ENCODE measurements around the gene FBXW8. TPM values are rescaled to one million over a fixed set of nuclear protein-coding genes. Genes with fewer than 3 reads are reported as not detected.

The FBXW8 gene
- total and polyA plus RNA-seq, 8 donors = 3.6 to 9.6 (median 8.3) TPM

DNA sequence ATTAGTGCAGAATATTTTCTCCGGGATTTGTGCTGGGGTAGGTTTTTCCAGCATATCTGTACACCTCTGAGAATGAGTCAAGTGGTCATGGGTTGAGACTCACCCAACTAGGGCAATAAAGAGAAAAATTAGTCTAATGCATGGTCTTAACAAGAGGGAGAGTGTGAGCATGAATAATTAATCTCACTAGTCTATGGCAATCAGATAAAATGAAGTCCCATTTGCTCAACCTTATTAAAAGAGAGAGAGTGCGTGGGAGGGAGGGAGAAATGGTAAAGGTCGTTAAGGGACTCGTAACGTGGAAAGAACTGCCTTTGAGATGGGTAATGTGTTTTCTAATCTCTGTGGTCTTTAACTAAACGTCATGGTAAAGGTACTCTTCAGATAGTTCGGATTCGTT lies 96.8 kb downstream of the FBXW8 start:
- no peak for FAIRE-seq
- H3K27me3 ChIP-seq = no peaks in the 10 kb centered on the region
- no peaks in the 10 kb centered on the region for H3K9me3 ChIP-seq
- peaks cover 0 to 8% (median 7%) of the 10 kb centered on the region in 3 donors for H3K36me3 ChIP-seq
- no peak overlapping the region for H3K4me3 ChIP-seq
- intact Hi-C loops (cut with DNase I) = no loop called here
- WGBS, 2 donors = 86 to 88% methylated on average over 8 of the region's 8 CpGs
- H3K27ac ChIP-seq = no peak overlapping the region
- TF ChIP-seq, protein P1, sequence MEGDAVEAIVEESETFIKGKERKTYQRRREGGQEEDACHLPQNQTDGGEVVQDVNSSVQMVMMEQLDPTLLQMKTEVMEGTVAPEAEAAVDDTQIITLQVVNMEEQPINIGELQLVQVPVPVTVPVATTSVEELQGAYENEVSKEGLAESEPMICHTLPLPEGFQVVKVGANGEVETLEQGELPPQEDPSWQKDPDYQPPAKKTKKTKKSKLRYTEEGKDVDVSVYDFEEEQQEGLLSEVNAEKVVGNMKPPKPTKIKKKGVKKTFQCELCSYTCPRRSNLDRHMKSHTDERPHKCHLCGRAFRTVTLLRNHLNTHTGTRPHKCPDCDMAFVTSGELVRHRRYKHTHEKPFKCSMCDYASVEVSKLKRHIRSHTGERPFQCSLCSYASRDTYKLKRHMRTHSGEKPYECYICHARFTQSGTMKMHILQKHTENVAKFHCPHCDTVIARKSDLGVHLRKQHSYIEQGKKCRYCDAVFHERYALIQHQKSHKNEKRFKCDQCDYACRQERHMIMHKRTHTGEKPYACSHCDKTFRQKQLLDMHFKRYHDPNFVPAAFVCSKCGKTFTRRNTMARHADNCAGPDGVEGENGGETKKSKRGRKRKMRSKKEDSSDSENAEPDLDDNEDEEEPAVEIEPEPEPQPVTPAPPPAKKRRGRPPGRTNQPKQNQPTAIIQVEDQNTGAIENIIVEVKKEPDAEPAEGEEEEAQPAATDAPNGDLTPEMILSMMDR (IDR thresholded peaks at IDR 0.05) = no peak
- no peaks in the 10 kb centered on the region for H3K4me1 ChIP-seq
- DNase-seq = no peak
- ATAC-seq = no peak

DNA sequence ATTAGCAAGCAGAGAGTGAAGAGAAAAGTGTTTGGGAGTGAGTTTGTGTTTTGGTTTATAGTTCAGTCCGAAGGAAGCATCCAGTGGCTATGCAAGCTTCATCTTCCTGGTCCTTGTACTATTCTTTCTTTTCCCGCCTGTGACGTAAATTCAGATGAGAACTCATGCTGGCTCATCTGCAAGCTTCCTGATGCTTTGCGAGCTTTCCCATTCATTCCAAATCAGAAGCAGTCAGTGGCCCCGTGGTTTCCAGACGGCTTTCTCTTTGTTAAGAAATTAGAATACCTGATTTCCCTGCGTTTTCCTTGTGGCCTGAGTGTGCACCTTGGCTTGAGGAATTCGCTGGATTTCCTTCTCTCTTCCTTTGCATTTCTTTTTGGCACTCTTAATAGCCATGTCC lies 99.0 kb downstream of the FBXW8 start:
- Histone ChIP-seq H3K4me1 (no peaks in the 10 kb centered on the region), H3K9me3 (no peaks in the 10 kb centered on the region), H3K4me3 (no peak overlapping the region), H3K27ac (no peak overlapping the region), H3K27me3 (no peaks in the 10 kb centered on the region), H3K36me3 (peaks cover 0 to 13% (median 7%) of the 10 kb centered on the region in 3 donors)
- intact Hi-C loops (cut with DNase I) = no loop called here
- FAIRE-seq = no peak
- 89 to 94% methylated on average over 8 of the region's 8 CpGs for WGBS, 2 donors
- TF ChIP-seq, protein P1 (IDR thresholded peaks at IDR 0.05) = no peak
- DNase-seq = no peak
- no peak for ATAC-seq

DNA sequence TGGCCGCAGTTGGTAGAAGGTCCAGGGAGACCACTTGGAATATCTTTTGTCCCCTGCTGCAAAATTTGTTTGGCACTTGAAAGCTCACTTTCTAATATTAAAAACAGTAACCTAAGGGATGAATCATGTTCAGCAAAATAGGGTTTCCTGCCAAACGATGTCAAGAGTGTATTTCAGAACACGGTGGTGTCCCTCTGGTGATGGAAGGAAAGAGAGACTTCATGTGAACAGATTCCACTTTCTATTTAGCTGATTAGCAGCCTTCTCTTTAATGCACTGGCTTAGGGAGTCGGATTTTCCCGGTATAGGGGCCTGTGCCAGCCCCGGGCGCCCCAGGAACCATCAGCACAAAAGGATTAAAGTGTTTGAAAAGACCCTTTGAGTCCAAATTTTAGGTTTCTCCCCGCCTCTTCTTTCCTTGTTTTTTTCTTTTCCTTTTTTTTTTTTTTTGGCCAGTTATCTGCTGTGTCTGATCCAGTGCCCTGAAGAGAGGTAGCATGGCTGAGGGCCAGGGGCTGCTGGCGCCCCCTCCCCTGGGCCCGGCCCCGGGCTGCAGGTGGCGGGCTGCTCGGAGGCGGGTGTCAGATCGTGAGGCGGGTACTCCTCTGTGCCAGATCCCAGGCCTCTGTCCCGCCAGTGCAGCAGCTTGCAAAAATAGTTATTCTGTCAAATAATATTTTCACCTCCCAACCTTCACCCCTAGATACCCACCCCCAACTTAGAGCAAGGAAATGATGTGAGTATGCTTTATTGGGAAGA lies 100.1 kb downstream of the FBXW8 start:
- H3K4me1 ChIP-seq = no peaks in the 10 kb centered on the region
- TF ChIP-seq, protein P1 (IDR thresholded peaks at IDR 0.05) = no peak
- intact Hi-C loops (cut with DNase I) = no loop called here
- FAIRE-seq = no peak
- 87 to 91% methylated on average over 17 of the region's 17 CpGs for WGBS, 2 donors
- H3K36me3 ChIP-seq = peaks cover 0 to 11% (median 7%) of the 10 kb centered on the region in 3 donors
- no peak overlapping the region for H3K27ac ChIP-seq
- no peak overlapping the region for H3K4me3 ChIP-seq
- no peaks in the 10 kb centered on the region for H3K27me3 ChIP-seq
- no peak for DNase-seq
- peak in 1 of 4 donors; percentile 20 for ATAC-seq
- H3K9me3 ChIP-seq = no peaks in the 10 kb centered on the region

DNA sequence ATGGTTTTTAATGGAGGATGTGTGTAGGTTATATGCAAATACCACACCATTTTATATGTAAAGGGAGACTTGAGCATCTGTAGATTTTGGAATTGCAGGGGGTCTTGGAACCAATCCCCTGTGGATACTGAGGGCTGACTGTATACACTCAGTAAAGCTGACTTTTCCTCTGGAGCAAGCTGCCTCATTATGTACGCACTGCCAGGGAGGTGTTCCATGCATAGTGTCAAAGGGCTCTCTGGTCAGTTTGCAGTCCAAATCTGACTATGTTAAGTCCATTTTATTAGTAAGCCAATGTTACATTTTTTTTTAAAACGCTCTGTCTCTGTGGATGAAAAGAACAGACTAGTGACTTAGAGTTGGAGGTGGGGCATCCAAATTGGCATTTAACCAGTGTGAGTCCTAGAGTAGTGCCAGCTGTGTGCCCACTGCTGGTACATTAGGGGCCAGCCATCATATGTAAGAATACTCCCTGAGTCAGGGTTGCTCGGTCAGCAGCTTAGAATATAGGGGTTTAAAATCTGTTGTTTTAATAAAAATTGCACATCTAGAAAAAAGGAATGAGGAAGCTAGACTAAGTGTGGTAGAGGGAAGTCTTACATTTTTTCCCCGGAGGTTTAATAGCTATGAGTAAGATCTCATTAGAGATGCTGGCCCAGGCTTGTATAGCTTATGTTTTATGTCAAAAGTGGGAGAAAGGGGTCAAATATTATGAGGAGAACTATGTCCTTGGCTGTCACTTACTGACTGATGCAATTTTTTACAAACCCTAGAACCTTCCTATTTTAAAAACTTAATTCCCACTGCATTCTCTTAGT lies 101.4 kb downstream of the FBXW8 start:
- FAIRE-seq = no peak

More for the DNA sequence above, 101.4 kb downstream of the FBXW8 start:
- WGBS, 2 donors = 79 to 82% methylated on average over 4 of the region's 4 CpGs
- TF ChIP-seq, protein P1 (IDR thresholded peaks at IDR 0.05) = no peak
- Histone ChIP-seq H3K9me3 (no peaks in the 10 kb centered on the region), H3K27ac (no peak overlapping the region), H3K36me3 (peaks cover 0 to 9% (median 0%) of the 10 kb centered on the region in 3 donors), H3K4me1 (no peaks in the 10 kb centered on the region), H3K4me3 (no peak overlapping the region), H3K27me3 (no peaks in the 10 kb centered on the region)
- intact Hi-C loops (cut with DNase I) = no loop called here
- DNase-seq = no peak
- ATAC-seq = peak in 3 of 4 donors; percentile 28 to 52 (median 38)

All from pancreas (tissue), 10 donors.